Measurements from ENCODE around the gene INHBB.

- TF ChIP-seq CTCF (IDR thresholded peaks at IDR 0.05) = no peak
- TF ChIP-seq POLR2A (IDR thresholded peaks at IDR 0.05) = no peak
These were observed 4.9 kb downstream of the INHBB start for GRCh38 chr2:120350801-120351320.

All from transverse colon (tissue), 3 donors.